OCI-LY3 (cell line): Measurements from ENCODE around the gene PTGIS.

Experiments
- CTCF ChIP-seq: fragments of 200-600, 300-600 bp; sonication (generic); IDR thresholded peaks from 2 replicates; pipeline ENCODE4 v1.5.1; 2014; ENCODE audit warnings: antibody characterized with exemption, low read length, low read depth
- EZH2phosphoT487 ChIP-seq: fragments of 200-600 bp; shearing (Covaris generic); IDR thresholded peaks from 2 replicates; pipeline ENCODE4 v1.6.1; 2018; ENCODE audit warnings: antibody characterized with exemption, mixed run types, low read depth

- TF ChIP-seq EZH2phosphoT487 (no peak), CTCF (no peak)
These were observed 35.5 kb downstream of the PTGIS start for GRCh38 chr20:49532285-49532946.
